Hepatocyte (in vitro differentiated cells): ENCODE measurements around the gene ADAP2. TPM values are rescaled to one million over a fixed set of nuclear protein-coding genes. Genes with fewer than 3 reads are reported as not detected.
A peak's percentile ranks its signal among the peaks of the same experiment; 100 is the strongest.

Experiments used
- DNase-seq: peaks from one replicate; pipeline ENCODE4 v3.0.0-alpha.2; 2016; ENCODE audit warnings: low spot score
- H2AFZ ChIP-seq: fragments of 200-600 bp; sonication (generic); 2 replicates; pipeline ENCODE4 v1.6.0; 2016; ENCODE audit warnings: antibody characterized with exemption, mild to moderate bottlenecking
- H3K27ac ChIP-seq: fragments of 200-600 bp; sonication (generic); 2 replicates; pipeline ENCODE4 v1.5.1; 2016; ENCODE audit warnings: mild to moderate bottlenecking
- H3K27me3 ChIP-seq: fragments of 200-600 bp; sonication (generic); 2 replicates; pipeline ENCODE4 v1.6.1; 2016
- H3K36me3 ChIP-seq: fragments of 200-600 bp; sonication (generic); replicated peaks from 2 replicates; pipeline ENCODE4 v1.5.1; 2016; ENCODE audit warnings: low read depth; ENCODE audit not compliant: insufficient read depth
- H3K4me1 ChIP-seq: fragments of 200-600 bp; sonication (generic); 2 replicates; pipeline ENCODE4 v1.5.1; 2016; ENCODE audit warnings: mild to moderate bottlenecking, moderate library complexity; ENCODE audit not compliant: insufficient read depth
- H3K4me2 ChIP-seq: fragments of 200-600 bp; sonication (generic); 2 replicates; pipeline ENCODE4 v1.6.0; 2016
- H3K4me3 ChIP-seq: fragments of 200-600 bp; sonication (generic); 2 replicates; pipeline ENCODE4 v1.5.1; 2016; ENCODE audit warnings: mild to moderate bottlenecking
- H3K79me2 ChIP-seq: fragments of 200-600 bp; sonication (generic); 2 replicates; pipeline ENCODE4 v1.6.0; 2017; ENCODE audit warnings: mild to moderate bottlenecking
- H3K9me2 ChIP-seq: fragments of 200-600 bp; sonication (generic); replicated peaks from 2 replicates; pipeline ENCODE4 v1.6.0; 2017; ENCODE audit warnings: mild to moderate bottlenecking; ENCODE audit not compliant: insufficient read depth
- H3K9me3 ChIP-seq: fragments of 200-600 bp; sonication (generic); 2 replicates; pipeline ENCODE4 v1.5.1; 2016; ENCODE audit warnings: low read depth, mild to moderate bottlenecking
- H4K20me1 ChIP-seq: fragments of 200-600 bp; sonication (generic); 2 replicates; pipeline ENCODE4 v1.6.0; 2016; ENCODE audit warnings: mild to moderate bottlenecking; ENCODE audit not compliant: insufficient read depth, poor library complexity, severe bottlenecking
- CTCF ChIP-seq: fragments of 200-600 bp; sonication (generic); IDR thresholded peaks from 2 replicates; pipeline ENCODE4 v1.5.1; 2016; ENCODE audit warnings: antibody characterized with exemption, mild to moderate bottlenecking; ENCODE audit not compliant: poor library complexity
- EZH2 ChIP-seq: fragments of 200-600 bp; sonication (generic); IDR thresholded peaks from 2 replicates; pipeline ENCODE4 v1.6.1; 2016; ENCODE audit warnings: antibody characterized with exemption, mild to moderate bottlenecking, borderline replicate concordance
- EZH2phosphoT487 ChIP-seq: fragments of 200-600 bp; sonication (generic); IDR thresholded peaks from one replicate; pipeline ENCODE4 v1.6.1; 2018; ENCODE audit warnings: antibody characterized with exemption, mild to moderate bottlenecking, low read depth, moderate library complexity; ENCODE audit not compliant: unreplicated experiment, severe bottlenecking
- WGBS: methylation state at CpG from one replicate; pipeline ENCODE4 v1.1.6; 2016; ENCODE audit warnings: low lambda C conversion rate; ENCODE audit errors: missing lambda C conversion rate; 5-methylcytosine and 5-hydroxymethylcytosine counted together
- polyA plus RNA-seq: library from polyadenylated mRNA; unstranded; fragments of >200 nt; fragmentation: Nextera tagmentation; extraction: Ambion mirVana; gene quantifications from 2 replicates; pipeline ENCODE4 v1.2.1, GENCODE V29; 2016
- total RNA-seq: library from RNA; depleted of rRNA; stranded (reverse); fragments of >200 nt; gene quantifications from 2 replicates; pipeline ENCODE4 v1.2.3, GENCODE V29; 2014

ADAP2 gene
- total and polyA plus RNA-seq, 2 experiments from 2014 or later, result 0.70 to 1.5 TPM

GRCh38 chr17:30992551-30992950 lies 70.8 kb downstream of the ADAP2 start:
- no peak for TF ChIP-seq EZH2
- no peak for TF ChIP-seq EZH2phosphoT487
- TF ChIP-seq CTCF, result no peak

GRCh38 chr17:30995347-30995746 lies 73.6 kb downstream of the ADAP2 start:
- Histone ChIP-seq H3K27me3 (no peaks in the 10 kb centered on the region), H3K36me3 (no peaks in the 10 kb centered on the region), H3K79me2 (no peaks in the 10 kb centered on the region), H3K9me3 (no peaks in the 10 kb centered on the region), H3K9me2 (no peaks in the 10 kb centered on the region), H4K20me1 (no peaks in the 10 kb centered on the region), H3K4me1 (no peaks in the 10 kb centered on the region), H2AFZ (no peak overlapping the region), H3K27ac (no peak overlapping the region), H3K4me3 (no peak overlapping the region), H3K4me2 (no peak overlapping the region)
- TF ChIP-seq EZH2 (no peak), CTCF (no peak), EZH2phosphoT487 (no peak)
- 100% methylated on average over 1 of the region's 3 CpGs for WGBS
- no peak for DNase-seq

More at GRCh38 chr17:30992551-30992950, 70.8 kb downstream of the ADAP2 start:
- Histone ChIP-seq H4K20me1 (no peaks in the 10 kb centered on the region), H3K36me3 (no peaks in the 10 kb centered on the region), H3K4me1 (no peaks in the 10 kb centered on the region), H3K79me2 (no peaks in the 10 kb centered on the region), H3K27ac (no peak overlapping the region), H2AFZ (no peak overlapping the region), H3K27me3 (no peaks in the 10 kb centered on the region), H3K4me3 (no peak overlapping the region), H3K9me2 (no peaks in the 10 kb centered on the region), H3K9me3 (no peaks in the 10 kb centered on the region), H3K4me2 (no peak overlapping the region)
- no peak for DNase-seq
- 98% methylated on average over 3 of the region's 3 CpGs for WGBS

GRCh38 chr17:30996486-30996885 lies 74.7 kb downstream of the ADAP2 start:
- H3K9me3 ChIP-seq, result no peaks in the 10 kb centered on the region
- DNase-seq, result peak; percentile 30
- no peaks in the 10 kb centered on the region for H3K36me3 ChIP-seq
- H3K9me2 ChIP-seq, result no peaks in the 10 kb centered on the region
- peak overlapping the region; percentile 59 for H3K27ac ChIP-seq
- no peak overlapping the region for H2AFZ ChIP-seq
- H4K20me1 ChIP-seq, result no peaks in the 10 kb centered on the region
- no peak overlapping the region for H3K4me3 ChIP-seq
- H3K4me2 ChIP-seq, result no peak overlapping the region
- TF ChIP-seq EZH2phosphoT487, result no peak
- H3K79me2 ChIP-seq, result no peaks in the 10 kb centered on the region
- WGBS, result 60% methylated on average over 3 of the region's 3 CpGs
- no peaks in the 10 kb centered on the region for H3K4me1 ChIP-seq
- no peaks in the 10 kb centered on the region for H3K27me3 ChIP-seq

- Histone ChIP-seq H3K4me3 (no peak overlapping the region), H3K27ac (no peak overlapping the region), H2AFZ (no peak overlapping the region), H3K4me1 (no peaks in the 10 kb centered on the region), H3K79me2 (no peaks in the 10 kb centered on the region), H3K4me2 (no peak overlapping the region), H3K27me3 (no peaks in the 10 kb centered on the region), H3K9me2 (no peaks in the 10 kb centered on the region), H3K9me3 (no peaks in the 10 kb centered on the region), H3K36me3 (no peaks in the 10 kb centered on the region), H4K20me1 (no peaks in the 10 kb centered on the region)
- TF ChIP-seq EZH2phosphoT487 (no peak), CTCF (no peak), EZH2 (no peak)
- WGBS, result 97% methylated on average over 6 of the region's 6 CpGs
- no peak for DNase-seq
Observed at GRCh38 chr17:30997270-30997669, 75.5 kb downstream of the ADAP2 start.
